Measurements from ENCODE around the gene CD83. TPM values are rescaled to one million over a fixed set of nuclear protein-coding genes. Genes with fewer than 3 reads are reported as not detected.

CD83 gene
- total and polyA plus RNA-seq, 9 of the 15 experiments (the other 6 are each of a cell fraction or from before 2014, with no cell fraction given), result 2.5 to 4.1 (median 3.4) TPM

GRCh38 chr6:14077193-14077867 lies 40.2 kb upstream of the CD83 start (continued):
- TF ChIP-seq ZNF318 (IDR thresholded peaks at IDR 0.05; ENCODE audit: borderline replicate concordance in 1 of 2, low read depth in 1 of 2), result no peak
- no peak for TF ChIP-seq EGR1 (conservative IDR thresholded peaks at IDR 0.05)
- no peak for TF ChIP-seq EP400 (IDR thresholded peaks at IDR 0.05)
- TF ChIP-seq E2F3 (CRISPR knock-in tag; IDR thresholded peaks at IDR 0.05), result peak; percentile 95
- no peak for TF ChIP-seq STAT5B (CRISPR knock-in tag; IDR thresholded peaks at IDR 0.05)
- TF ChIP-seq L3MBTL2 (IDR thresholded peaks at IDR 0.05), result no peak
- TF ChIP-seq ZBTB11 (CRISPR knock-in tag; IDR thresholded peaks at IDR 0.05), result peak in 1 of 3 experiments; percentile 86; a peak in 2 of 6 replicates
- peak; percentile 73 for TF ChIP-seq KLF1 (tag; IDR thresholded peaks at IDR 0.05)
- no peak for TF ChIP-seq CTCF (IDR thresholded peaks at IDR 0.05 in 2 of 3, conservative IDR thresholded peaks at IDR 0.05 in 1 of 3; ENCODE audit: insufficient read depth in 2 of 3, low read depth in 1 of 3, low read length in 3 of 3)
- TF ChIP-seq ZNF263 (CRISPR knock-in tag; IDR thresholded peaks at IDR 0.05; ENCODE audit: borderline replicate concordance), result no peak
- TF ChIP-seq FOXA1 (IDR thresholded peaks at IDR 0.05; ENCODE audit: borderline replicate concordance), result no peak

All from K562 (cell line).